Omental fat pad (tissue), 4 donors: ENCODE results near the gene SKIC8. TPM values are rescaled to one million over a fixed set of nuclear protein-coding genes. Genes with fewer than 3 reads are reported as not detected.

Experiments used
- ATAC-seq: fragments of 150-250 bp; one replicate; pipeline ENCODE4 v1.9.1; 2016; ENCODE audit warnings: mild to moderate bottlenecking, moderate library complexity; ENCODE audit not compliant: low FRiP score
- DNase-seq: peaks from one replicate; pipeline ENCODE4 v3.0.0-alpha.2; 2019; ENCODE audit warnings: low spot score
- CTCF ChIP-seq, 3 donors: fragments of 450-650 bp; IDR thresholded peaks; one replicate each; pipeline ENCODE4 v1.5.1; 2016 to 2017; ENCODE audit warnings: antibody characterized with exemption in 3 of 3, mild to moderate bottlenecking in 3 of 3, moderate library complexity in 2 of 3
- total RNA-seq, 4 donors: library from RNA; depleted of rRNA; stranded (reverse); fragments of >200 nt; gene quantifications; one replicate each; pipeline ENCODE4 v1.1.0, GENCODE V29; 2016

Gene SKIC8
- total RNA-seq, 4 donors from 2014 or later, result 40.1 to 72.4 (median 65.4) TPM

GRCh38 chr15:78280319-78281072 is 18.9 kb downstream of the SKIC8 start:
- no peak for TF ChIP-seq CTCF (IDR thresholded peaks at IDR 0.05)
- ATAC-seq (no peak), DNase-seq (no peak)

- DNase-seq (no peak), ATAC-seq (no peak)
- TF ChIP-seq CTCF (IDR thresholded peaks at IDR 0.05), result no peak
Observed at GRCh38 chr15:78276064-78276943, 23.1 kb downstream of the SKIC8 start.

GRCh38 chr15:78274994-78275393 is 24.4 kb downstream of the SKIC8 start:
- ATAC-seq (no peak), DNase-seq (no peak)
- no peak for TF ChIP-seq CTCF (IDR thresholded peaks at IDR 0.05)

GRCh38 chr15:78272776-78273175 is 26.6 kb downstream of the SKIC8 start:
- no peak for TF ChIP-seq CTCF (IDR thresholded peaks at IDR 0.05)
- ATAC-seq, result no peak
- DNase-seq, result no peak

- ATAC-seq (no peak), DNase-seq (no peak)
- no peak for TF ChIP-seq CTCF (IDR thresholded peaks at IDR 0.05)
Observed at GRCh38 chr15:78272316-78272715, 27.1 kb downstream of the SKIC8 start.

- TF ChIP-seq CTCF (IDR thresholded peaks at IDR 0.05), result no peak
- DNase-seq (no peak), ATAC-seq (no peak)
Observed at GRCh38 chr15:78266806-78267205, 32.6 kb downstream of the SKIC8 start.
